K562 (cell line): ENCODE results near the gene ANKRD13B. TPM values are rescaled to one million over a fixed set of nuclear protein-coding genes. Genes with fewer than 3 reads are reported as not detected.

Experiments used
- ARNT ChIP-seq, 2 experiments: fragments of 450-650 bp; IDR thresholded peaks; 2 replicates each; pipeline ENCODE4 v1.6.1; 2016; ENCODE audit warnings: mild to moderate bottlenecking in 1 of 2
- BACH1 ChIP-seq: fragments of 200-800 bp; sonication (Bioruptor generic); IDR thresholded peaks from 2 replicates; pipeline ENCODE4 v1.6.1; 2016; ENCODE audit warnings: missing genetic modification characterization, missing compliant biosample characterization
- BCOR ChIP-seq: fragments of 450-650 bp; IDR thresholded peaks from 2 replicates; pipeline ENCODE4 v1.6.1; 2016
- DACH1 ChIP-seq: fragments of 450-650 bp; IDR thresholded peaks from 2 replicates; pipeline ENCODE4 v1.6.1; 2018; ENCODE audit not compliant: partially characterized antibody
- DPF2 ChIP-seq: fragments of 450-650 bp; IDR thresholded peaks from 2 replicates; pipeline ENCODE4 v1.6.1; 2016
- FIP1L1 ChIP-seq: fragments of 200-400 bp; formaldehyde crosslinking; IDR thresholded peaks from 2 replicates; pipeline ENCODE4 v1.6.1; 2018; ENCODE audit warnings: mild to moderate bottlenecking, low read depth, low read length; ENCODE audit not compliant: poor library complexity, severe bottlenecking
- FOXK1 ChIP-seq: sonication (generic); formaldehyde crosslinking; IDR thresholded peaks from 2 replicates; pipeline ENCODE4 v1.8.0; 2022; ENCODE audit warnings: missing genetic modification reagents, mild to moderate bottlenecking, borderline replicate concordance
- FOXK2 ChIP-seq, 2 experiments: fragments of 450-650 bp; IDR thresholded peaks in 1 of 2; conservative IDR thresholded peaks in 1 of 2; 2 replicates each; pipeline ENCODE4 v1.6.1; 2016; ENCODE audit warnings: low read depth in 2 of 2, mild to moderate bottlenecking in 1 of 2
- GATA2 ChIP-seq: sonication (generic); formaldehyde crosslinking; IDR thresholded peaks from 2 replicates; pipeline ENCODE4 v1.4.0; 2020; ENCODE audit warnings: mild to moderate bottlenecking, missing genetic modification reagents
- KDM1A ChIP-seq, 2 experiments: fragments of 450-650 bp; IDR thresholded peaks; 2 replicates each; pipeline ENCODE4 v1.6.1; 2016; ENCODE audit warnings: mild to moderate bottlenecking in 2 of 2
- MECOM ChIP-seq: fragments of 250-450 bp; sonication (Bioruptor Pico); IDR thresholded peaks from 2 replicates; pipeline ENCODE4 v1.8.0; 2022; ENCODE audit warnings: inconsistent platforms
- MEIS2 ChIP-seq: fragments of 450-650 bp; IDR thresholded peaks from 2 replicates; pipeline ENCODE4 v1.6.1; 2014; ENCODE audit warnings: mild to moderate bottlenecking; ENCODE audit not compliant: partially characterized antibody
- MLLT1 ChIP-seq, 2 experiments: fragments of 450-650 bp; IDR thresholded peaks; 2 replicates each; pipeline ENCODE4 v1.6.1; 2016
- SMC3 ChIP-seq: conservative IDR thresholded peaks from 2 replicates; pipeline ENCODE4 v1.6.1; 2011; ENCODE audit warnings: low read depth, low read length, improper control_type of control experiment; ENCODE audit not compliant: insufficient read depth
- ZBTB1 ChIP-seq: sonication (generic); formaldehyde crosslinking; IDR thresholded peaks from 2 replicates; pipeline ENCODE4 v1.8.1; 2023; ENCODE audit warnings: missing genetic modification reagents, low read depth, mild to moderate bottlenecking, borderline replicate concordance
- ZBTB2 ChIP-seq: fragments of 450-650 bp; IDR thresholded peaks from 2 replicates; pipeline ENCODE4 v1.6.1; 2016; ENCODE audit warnings: antibody characterized with exemption
- ZNF280A ChIP-seq: fragments of 450-650 bp; IDR thresholded peaks from 2 replicates; pipeline ENCODE4 v1.6.1; 2018; ENCODE audit warnings: mild to moderate bottlenecking, low read depth; ENCODE audit not compliant: partially characterized antibody
- ZNF561 ChIP-seq: fragments of 450-650 bp; formaldehyde crosslinking; conservative IDR thresholded peaks from 2 replicates; pipeline ENCODE4 v1.4.0; 2020; ENCODE audit warnings: mild to moderate bottlenecking, moderate library complexity
- ZNF696 ChIP-seq: fragments of 250-450 bp; sonication (Bioruptor Pico); conservative IDR thresholded peaks from 2 replicates; pipeline ENCODE4 v1.4.0; 2020; ENCODE audit warnings: mild to moderate bottlenecking, moderate library complexity
- polyA plus RNA-seq, 8 experiments: library from polyadenylated mRNA; depleted of rRNA in 4 of 8; stranded (reverse) in 5 of 8; unstranded in 3 of 8; fragments of >200 nt; fragmentation: Nextera tagmentation in 2 of 8; fragmentation: Illumina TruSeq in 1 of 8; extraction: Ambion mirVana in 2 of 8; extraction: Trizol in 1 of 8; gene quantifications; 2 replicates each; pipeline versions ENCODE4 v1.2.1 to v1.2.3, GENCODE V29; 2011 to 2014; ENCODE audit warnings: inconsistent platforms in 1 of 8, missing spikeins in 1 of 8
- total RNA-seq, 7 experiments: library from RNA; depleted of rRNA in 6 of 7; stranded (reverse); fragments of >200 nt in 6 of 7; fragmentation: Illumina TruSeq in 2 of 7; extraction: Trizol in 2 of 7; gene quantifications; 2 replicates each; pipeline versions ENCODE4 v1.2.1 to v1.2.3, GENCODE V29; 2011 to 2021; ENCODE audit warnings: low replicate concordance in 1 of 7
- TF ChIP-seq, protein P1 (sequence below): sonication (generic); formaldehyde crosslinking; IDR thresholded peaks from 2 replicates; pipeline ENCODE4 v1.8.1; 2023; ENCODE audit warnings: mild to moderate bottlenecking, missing genetic modification reagents
- TF ChIP-seq, protein P2 (sequence below): sonication (generic); IDR thresholded peaks from 2 replicates; pipeline ENCODE4 v1.6.1; 2016

The ANKRD13B gene
- total and polyA plus RNA-seq, 9 of the 15 experiments (the other 6 are each of a cell fraction or from before 2014, with no cell fraction given), result 0.15 to 28.1 (median 4.6) TPM

DNA sequence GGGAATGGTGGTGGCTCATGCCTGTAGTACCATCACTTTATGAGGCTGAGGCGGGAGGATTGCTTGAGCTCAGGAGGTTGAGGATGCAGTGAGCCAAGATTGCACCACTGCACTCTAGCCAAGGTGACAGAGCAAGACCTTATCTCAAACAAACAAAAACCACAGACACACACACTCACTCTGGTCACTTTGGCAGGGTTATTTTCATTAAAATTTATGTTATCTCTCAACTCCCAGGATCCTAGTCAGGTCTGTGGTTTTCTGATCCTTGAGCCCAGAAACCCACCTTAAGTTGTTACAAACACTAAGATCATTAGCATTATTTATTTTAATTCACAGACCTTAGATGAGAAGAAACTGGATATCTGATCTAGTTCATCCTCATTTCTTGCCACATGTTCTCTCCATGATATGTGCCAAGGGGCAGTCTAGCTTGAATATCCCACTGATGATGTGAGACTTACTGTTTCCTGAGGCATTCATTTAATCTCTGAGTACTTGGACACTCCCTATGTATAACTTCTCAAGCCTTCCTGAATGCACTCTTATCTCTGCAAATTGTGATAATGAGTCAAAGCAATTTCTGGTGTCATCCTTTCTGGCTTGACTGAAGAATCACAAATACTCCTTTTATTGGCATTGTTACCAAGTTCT, 35.7 kb upstream of the ANKRD13B start (continued):
- TF ChIP-seq, protein P1, sequence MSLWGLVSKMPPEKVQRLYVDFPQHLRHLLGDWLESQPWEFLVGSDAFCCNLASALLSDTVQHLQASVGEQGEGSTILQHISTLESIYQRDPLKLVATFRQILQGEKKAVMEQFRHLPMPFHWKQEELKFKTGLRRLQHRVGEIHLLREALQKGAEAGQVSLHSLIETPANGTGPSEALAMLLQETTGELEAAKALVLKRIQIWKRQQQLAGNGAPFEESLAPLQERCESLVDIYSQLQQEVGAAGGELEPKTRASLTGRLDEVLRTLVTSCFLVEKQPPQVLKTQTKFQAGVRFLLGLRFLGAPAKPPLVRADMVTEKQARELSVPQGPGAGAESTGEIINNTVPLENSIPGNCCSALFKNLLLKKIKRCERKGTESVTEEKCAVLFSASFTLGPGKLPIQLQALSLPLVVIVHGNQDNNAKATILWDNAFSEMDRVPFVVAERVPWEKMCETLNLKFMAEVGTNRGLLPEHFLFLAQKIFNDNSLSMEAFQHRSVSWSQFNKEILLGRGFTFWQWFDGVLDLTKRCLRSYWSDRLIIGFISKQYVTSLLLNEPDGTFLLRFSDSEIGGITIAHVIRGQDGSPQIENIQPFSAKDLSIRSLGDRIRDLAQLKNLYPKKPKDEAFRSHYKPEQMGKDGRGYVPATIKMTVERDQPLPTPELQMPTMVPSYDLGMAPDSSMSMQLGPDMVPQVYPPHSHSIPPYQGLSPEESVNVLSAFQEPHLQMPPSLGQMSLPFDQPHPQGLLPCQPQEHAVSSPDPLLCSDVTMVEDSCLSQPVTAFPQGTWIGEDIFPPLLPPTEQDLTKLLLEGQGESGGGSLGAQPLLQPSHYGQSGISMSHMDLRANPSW (CRISPR knock-in tag), result no peak
- TF ChIP-seq ARNT (IDR thresholded peaks at IDR 0.05), result 0 out of 4 replicates have a peak, but pooled peaks of 1 of the 2 experiments have one; percentile 73
- no peak for TF ChIP-seq FIP1L1
- 0 out of 2 replicates have a peak, but pooled peaks have one; percentile 33 for TF ChIP-seq MECOM (CRISPR knock-in tag)
- TF ChIP-seq DPF2, result peak; percentile 95
- no peak for TF ChIP-seq ZNF280A
- peak; percentile 92 to 94 for TF ChIP-seq KDM1A (IDR thresholded peaks at IDR 0.05)
- TF ChIP-seq ZBTB2, result no peak
- peak; percentile 94 for TF ChIP-seq MEIS2
- peak; percentile 40 for TF ChIP-seq DACH1
- 0 out of 4 replicates have a peak, but pooled peaks of 1 of the 2 experiments have one; percentile 20 for TF ChIP-seq FOXK2 (conservative IDR thresholded peaks at IDR 0.05 in 1 of 2, IDR thresholded peaks at IDR 0.05 in 1 of 2; ENCODE audit: low read depth in 2 of 2)
- TF ChIP-seq BACH1 (tag), result peak; percentile 80
- no peak for TF ChIP-seq FOXK1 (CRISPR knock-in tag)
- TF ChIP-seq ZBTB1 (CRISPR knock-in tag), result no peak
- TF ChIP-seq ZNF561 (CRISPR knock-in tag), result no peak
- no peak for TF ChIP-seq ZNF696 (CRISPR knock-in tag)
- TF ChIP-seq BCOR, result peak; percentile 66
- TF ChIP-seq GATA2, result peak; percentile 25; the same call in 1 of the 2 replicates
- TF ChIP-seq SMC3, result no peak
- TF ChIP-seq, protein P2, sequence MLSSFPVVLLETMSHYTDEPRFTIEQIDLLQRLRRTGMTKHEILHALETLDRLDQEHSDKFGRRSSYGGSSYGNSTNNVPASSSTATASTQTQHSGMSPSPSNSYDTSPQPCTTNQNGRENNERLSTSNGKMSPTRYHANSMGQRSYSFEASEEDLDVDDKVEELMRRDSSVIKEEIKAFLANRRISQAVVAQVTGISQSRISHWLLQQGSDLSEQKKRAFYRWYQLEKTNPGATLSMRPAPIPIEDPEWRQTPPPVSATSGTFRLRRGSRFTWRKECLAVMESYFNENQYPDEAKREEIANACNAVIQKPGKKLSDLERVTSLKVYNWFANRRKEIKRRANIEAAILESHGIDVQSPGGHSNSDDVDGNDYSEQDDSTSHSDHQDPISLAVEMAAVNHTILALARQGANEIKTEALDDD, result 0 out of 2 replicates have a peak, but pooled peaks have one; percentile 3
- peak in 1 of 2 experiments; percentile 96; a peak in 2 of 4 replicates for TF ChIP-seq MLLT1 (IDR thresholded peaks at IDR 0.05)
